HEK293 (cell line): Measurements from ENCODE around the gene TSPAN10.
A peak's percentile ranks its signal among the peaks of the same experiment; 100 is the strongest.

Source experiments
- CTCF ChIA-PET: fragments of 350-600 bp; formaldehyde crosslinking; extraction: SDS; loops from one replicate; lab custom pipeline; 2021; ENCODE audit warnings: antibody characterized with exemption; lab: Yijun Ruan, JAX
- POLR2A ChIA-PET: fragments of 300-600 bp; formaldehyde crosslinking; extraction: SDS; loops from one replicate; lab custom pipeline; 2020; ENCODE audit warnings: antibody characterized with exemption, inconsistent platforms; lab: Yijun Ruan, JAX
- H3K27ac ChIP-seq: fragments of 200-500 bp; sonication (Bioruptor generic); 2 replicates; pipeline ENCODE4 v1.5.1; 2014; ENCODE audit warnings: low read depth, low read length, control low read depth, inconsistent platforms; ENCODE audit errors: extremely low read depth
- H3K36me3 ChIP-seq, 2 experiments: fragments of 200-500 bp in 1 of 2; sonication (Bioruptor generic) in 1 of 2; 1 replicate in 1 of 2; 2 replicates in 1 of 2; pipeline ENCODE4 v1.5.1; 2014 to 2017; ENCODE audit warnings: inconsistent platforms in 2 of 2, low read length in 2 of 2; ENCODE audit not compliant: control insufficient read depth in 2 of 2, insufficient read depth in 1 of 2
- H3K4me1 ChIP-seq: fragments of 200-500 bp; sonication (Bioruptor generic); 2 replicates; pipeline ENCODE4 v1.5.1; 2014; ENCODE audit warnings: mild to moderate bottlenecking, low read length, inconsistent platforms; ENCODE audit not compliant: control insufficient read depth, insufficient read depth
- H3K4me3 ChIP-seq: 2 replicates; pipeline ENCODE4 v1.5.1; 2011; ENCODE audit warnings: low read depth, mild to moderate bottlenecking, control low read depth, low read length, moderate library complexity
- H3K9me3 ChIP-seq: fragments of 200-500 bp; sonication (Bioruptor generic); 2 replicates; pipeline ENCODE4 v1.5.1; 2014; ENCODE audit warnings: low read depth, low read length, inconsistent platforms; ENCODE audit not compliant: control insufficient read depth, insufficient read depth
- BCL11A ChIP-seq: fragments of 450-650 bp; formaldehyde crosslinking; IDR thresholded peaks from 2 replicates; pipeline ENCODE4 v1.5.1; 2016; ENCODE audit warnings: low read depth, missing biosample characterization, missing genetic modification characterization
- CTCF ChIP-seq: fragments of 450-650 bp; formaldehyde crosslinking; IDR thresholded peaks from 2 replicates; pipeline ENCODE4 v1.5.1; 2016; ENCODE audit warnings: missing biosample characterization, missing genetic modification characterization
- GLI4 ChIP-seq: fragments of 450-650 bp; formaldehyde crosslinking; IDR thresholded peaks from 2 replicates; pipeline ENCODE4 v1.5.1; 2016; ENCODE audit warnings: missing biosample characterization, missing genetic modification characterization
- KLF10 ChIP-seq: fragments of 450-650 bp; IDR thresholded peaks from 2 replicates; pipeline ENCODE4 v1.5.1; 2018; ENCODE audit warnings: missing biosample characterization, mild to moderate bottlenecking, missing genetic modification characterization
- KLF8 ChIP-seq: fragments of 450-650 bp; formaldehyde crosslinking; IDR thresholded peaks from 2 replicates; pipeline ENCODE4 v1.5.1; 2016; ENCODE audit warnings: missing biosample characterization, missing genetic modification characterization
- OSR2 ChIP-seq: fragments of 450-650 bp; formaldehyde crosslinking; IDR thresholded peaks from 2 replicates; pipeline ENCODE4 v1.5.1; 2016; ENCODE audit warnings: missing biosample characterization, missing genetic modification characterization
- SP2 ChIP-seq: fragments of 450-650 bp; formaldehyde crosslinking; IDR thresholded peaks from 2 replicates; pipeline ENCODE4 v1.5.1; 2016; ENCODE audit warnings: missing biosample characterization, missing genetic modification characterization
- SP3 ChIP-seq: fragments of 450-650 bp; formaldehyde crosslinking; IDR thresholded peaks from 2 replicates; pipeline ENCODE4 v1.5.1; 2016; ENCODE audit warnings: missing biosample characterization, missing genetic modification characterization
- YY2 ChIP-seq: fragments of 450-650 bp; formaldehyde crosslinking; IDR thresholded peaks from 2 replicates; pipeline ENCODE4 v1.5.1; 2016; ENCODE audit warnings: missing biosample characterization, missing genetic modification characterization
- ZBTB48 ChIP-seq: fragments of 450-650 bp; formaldehyde crosslinking; IDR thresholded peaks from 2 replicates; pipeline ENCODE4 v1.5.1; 2016; ENCODE audit warnings: missing biosample characterization, missing genetic modification characterization
- ZIC2 ChIP-seq: fragments of 450-650 bp; formaldehyde crosslinking; IDR thresholded peaks from 2 replicates; pipeline ENCODE4 v1.5.1; 2016; ENCODE audit warnings: missing biosample characterization, missing genetic modification characterization
- ZNF18 ChIP-seq: fragments of 450-650 bp; formaldehyde crosslinking; IDR thresholded peaks from 2 replicates; pipeline ENCODE4 v1.5.1; 2016; ENCODE audit warnings: missing biosample characterization, missing genetic modification characterization
- ZNF184 ChIP-seq: fragments of 450-650 bp; IDR thresholded peaks from 2 replicates; pipeline ENCODE4 v1.5.1; 2018; ENCODE audit warnings: missing biosample characterization, mild to moderate bottlenecking, missing genetic modification characterization
- ZNF223 ChIP-seq: fragments of 450-650 bp; formaldehyde crosslinking; IDR thresholded peaks from 2 replicates; pipeline ENCODE4 v1.5.1; 2016; ENCODE audit warnings: missing biosample characterization, missing genetic modification characterization
- ZNF239 ChIP-seq: fragments of 450-650 bp; formaldehyde crosslinking; IDR thresholded peaks from 2 replicates; pipeline ENCODE4 v1.5.1; 2016; ENCODE audit warnings: missing biosample characterization, missing genetic modification characterization
- ZNF404 ChIP-seq: fragments of 450-650 bp; formaldehyde crosslinking; IDR thresholded peaks from 2 replicates; pipeline ENCODE4 v1.5.1; 2017; ENCODE audit warnings: missing biosample characterization, missing genetic modification characterization
- ZNF423 ChIP-seq: fragments of 450-650 bp; formaldehyde crosslinking; IDR thresholded peaks from 2 replicates; pipeline ENCODE4 v1.5.1; 2016; ENCODE audit warnings: missing biosample characterization, missing genetic modification characterization
- ZNF501 ChIP-seq: fragments of 450-650 bp; formaldehyde crosslinking; IDR thresholded peaks from 2 replicates; pipeline ENCODE4 v1.5.1; 2016; ENCODE audit warnings: missing biosample characterization, missing genetic modification characterization
- ZNF610 ChIP-seq: fragments of 450-650 bp; formaldehyde crosslinking; IDR thresholded peaks from 2 replicates; pipeline ENCODE4 v1.5.1; 2016; ENCODE audit warnings: missing biosample characterization, missing genetic modification characterization, borderline replicate concordance
- ZNF624 ChIP-seq: fragments of 450-650 bp; formaldehyde crosslinking; IDR thresholded peaks from 2 replicates; pipeline ENCODE4 v1.5.1; 2017; ENCODE audit warnings: missing biosample characterization, missing genetic modification characterization
- ZNF645 ChIP-seq: fragments of 450-650 bp; formaldehyde crosslinking; IDR thresholded peaks from 2 replicates; pipeline ENCODE4; 2016; ENCODE audit warnings: missing biosample characterization, missing genetic modification characterization
- ZNF768 ChIP-seq: fragments of 450-650 bp; formaldehyde crosslinking; IDR thresholded peaks from 2 replicates; pipeline ENCODE4 v1.5.1; 2018; ENCODE audit warnings: missing biosample characterization, mild to moderate bottlenecking, missing genetic modification characterization
- ZSCAN30 ChIP-seq: fragments of 450-650 bp; IDR thresholded peaks from 2 replicates; pipeline ENCODE4 v1.5.1; 2018; ENCODE audit warnings: missing biosample characterization, mild to moderate bottlenecking, missing genetic modification characterization, moderate library complexity

TSPAN10 gene

GRCh38 chr17:81685108-81685507 is 48.1 kb downstream of the TSPAN10 start:
- POLR2A ChIA-PET: interaction anchor here (0.9 to 6.6 kb wide), 7 partner anchors 10 to 181 kb away, joined by 3 to 109 read pairs (median 18); partner anchors contain the start of genes CCDC137, MRPL12, OXLD1 and PDE6G
- TF ChIP-seq ZNF768 (tag by site-specific recombination) (peak; percentile 48; the same call in 1 of the 2 replicates), BCL11A (no peak), KLF8 (tag by site-specific recombination) (0 out of 2 replicates have a peak, but pooled peaks have one; percentile 25), ZNF404 (tag by site-specific recombination) (no peak), KLF10 (tag by site-specific recombination) (no peak), OSR2 (tag by site-specific recombination) (no peak), CTCF (tag by site-specific recombination) (no peak), SP3 (tag by site-specific recombination) (peak; percentile 24; the same call in 1 of the 2 replicates), ZNF239 (tag by site-specific recombination) (no peak), ZBTB48 (tag by site-specific recombination) (peak; percentile 28; the same call in 1 of the 2 replicates), ZIC2 (peak; percentile 48), SP2 (tag by site-specific recombination) (peak; percentile 49)

DNA sequence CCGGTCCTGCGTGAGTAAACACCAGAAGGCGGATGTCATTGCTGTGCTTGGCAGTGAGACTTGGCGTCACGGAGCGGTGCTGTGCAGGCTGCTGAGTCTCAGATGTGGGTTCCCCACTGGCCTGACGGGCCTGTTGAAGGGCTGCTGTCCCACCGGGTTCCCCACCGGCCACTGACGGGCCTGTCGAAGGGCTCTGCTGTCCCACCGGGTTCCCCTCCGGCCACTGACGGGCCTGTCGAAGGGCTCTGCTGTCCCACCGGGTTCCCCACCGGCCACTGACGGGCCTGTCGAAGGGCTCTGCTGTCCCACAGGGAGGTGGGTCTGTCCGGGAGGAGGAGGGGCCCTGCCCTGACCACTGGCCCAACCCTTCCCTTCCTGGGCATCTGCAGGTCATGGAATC is 49.6 kb downstream of the TSPAN10 start:
- ChIA-PET CTCF (interaction anchor here (0.7 kb wide), 1 partner anchor 24 kb away, joined by 3 read pairs; no protein-coding TSS in a partner anchor), POLR2A (interaction anchor here (2.6 to 6.6 kb wide), 3 partner anchors 9 to 16 kb away, joined by 9 to 109 read pairs (median 18); partner anchors contain the start of gene MRPL12)
- H3K36me3 ChIP-seq: peaks cover 6 to 69% of the 10 kb centered on the region in 2 experiments; a peak in 2 of 3 replicates
- H3K9me3 ChIP-seq: no peaks in the 10 kb centered on the region
- TF ChIP-seq ZNF18 (tag by site-specific recombination): no peak
- TF ChIP-seq ZNF610 (tag by site-specific recombination): no peak
- no peak for TF ChIP-seq GLI4 (tag by site-specific recombination)
- H3K27ac ChIP-seq: no peak overlapping the region
- peaks cover 4% of the 10 kb centered on the region for H3K4me1 ChIP-seq
- H3K4me3 ChIP-seq: no peak overlapping the region

More at GRCh38 chr17:81685108-81685507, 48.1 kb downstream of the TSPAN10 start:
- H3K36me3 ChIP-seq: peaks cover 6 to 67% of the 10 kb centered on the region in 2 experiments; a peak in 2 of 3 replicates
- CTCF ChIA-PET: interaction anchor here (0.6 to 2.1 kb wide), 3 partner anchors 10 to 540 kb away, joined by 3 to 7 read pairs (median 4); no protein-coding TSS in a partner anchor
- peak overlapping the region; percentile 75 for H3K4me3 ChIP-seq
- H3K9me3 ChIP-seq: no peaks in the 10 kb centered on the region
- H3K27ac ChIP-seq: peak overlapping the region; percentile 78; the same call in 1 of the 2 replicates
- H3K4me1 ChIP-seq: peaks cover 4% of the 10 kb centered on the region

GRCh38 chr17:81687770-81688541 is 51.0 kb downstream of the TSPAN10 start:
- H3K27ac ChIP-seq: no peak overlapping the region
- H3K9me3 ChIP-seq: no peaks in the 10 kb centered on the region
- TF ChIP-seq ZNF645 (tag by site-specific recombination): no peak
- TF ChIP-seq ZNF624 (tag by site-specific recombination): no peak
- TF ChIP-seq ZNF184 (tag by site-specific recombination): no peak
- no peak for TF ChIP-seq ZSCAN30 (tag by site-specific recombination)
- no peak for TF ChIP-seq ZNF223 (tag by site-specific recombination)
- no peak for TF ChIP-seq ZNF423 (tag by site-specific recombination)
- TF ChIP-seq YY2: no peak
- no peak for TF ChIP-seq ZNF501 (tag by site-specific recombination)
- no peaks in the 10 kb centered on the region for H3K4me1 ChIP-seq
- ChIA-PET CTCF (no interaction called here), POLR2A (interaction anchor here (0.7 to 6.6 kb wide), 2 partner anchors 15 to 19 kb away, joined by 4 to 109 read pairs; partner anchors contain the start of gene MRPL12)
- H3K4me3 ChIP-seq: no peak overlapping the region
- peaks cover 11 to 77% of the 10 kb centered on the region in 2 experiments; a peak in 2 of 3 replicates for H3K36me3 ChIP-seq
